HG03025 (cell line): ENCODE data around the gene ANXA9.
A peak's percentile ranks its signal among the peaks of the same experiment; 100 is the strongest.

ENCODE experiments used
- ATAC-seq: cut with Tn5 transposase; IDR thresholded peaks from one replicate; pipeline ENCODE4 v1.9.1; 2021; ENCODE audit warnings: mild to moderate bottlenecking, moderate library complexity; ENCODE audit not compliant: unreplicated experiment, low FRiP score

Gene ANXA9

GRCh38 chr1:151002051-151002450 is 20.0 kb downstream of the ANXA9 start:
- ATAC-seq: no peak

DNA sequence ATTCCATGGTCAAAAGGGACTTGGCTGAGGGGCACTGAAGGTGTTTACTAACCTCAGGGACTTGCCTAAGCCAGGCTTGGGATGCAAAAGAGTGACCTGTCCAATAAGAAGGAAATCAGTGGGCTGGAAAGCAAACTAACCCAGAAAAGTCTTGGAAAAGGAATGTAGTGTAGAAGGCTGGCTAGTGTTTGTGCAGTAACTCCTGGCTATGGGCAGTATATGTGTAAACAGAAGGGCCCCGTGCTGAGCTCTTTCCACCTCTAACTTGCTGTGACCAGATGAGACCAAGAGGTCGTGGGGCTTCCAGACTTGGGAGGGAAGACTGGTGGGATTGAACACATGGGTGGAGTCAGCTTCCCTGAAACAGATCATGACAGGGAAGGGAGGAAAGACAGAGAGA is 20.5 kb downstream of the ANXA9 start:
- no peak for ATAC-seq

DNA sequence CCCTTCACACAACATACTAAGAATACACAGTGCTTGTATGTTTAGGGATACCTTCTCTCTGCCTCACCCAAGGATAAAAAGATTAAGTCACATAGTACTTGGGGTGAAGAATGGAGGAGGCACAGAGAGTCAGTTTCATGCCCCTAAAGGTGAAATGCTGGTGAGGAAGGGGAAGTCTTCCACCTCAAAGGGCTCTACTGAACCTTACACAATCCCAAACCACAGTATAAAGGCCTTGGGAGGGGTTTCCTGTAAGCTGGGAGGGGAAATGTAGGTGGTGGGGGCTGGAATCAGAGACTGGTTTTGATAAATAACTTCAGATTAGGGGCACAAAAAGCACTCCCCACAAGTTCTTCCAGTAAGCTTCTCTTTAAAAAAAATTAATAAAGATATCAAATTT is 21.1 kb downstream of the ANXA9 start:
- no peak for ATAC-seq

- no peak for ATAC-seq
Observed at GRCh38 chr1:151005729-151006319, 23.7 kb downstream of the ANXA9 start.

GRCh38 chr1:151006327-151007052 is 24.4 kb downstream of the ANXA9 start, which contains the start of gene MINDY1:
Gene MINDY1, minus strand, starts transcription at chr1:151006902. Its CDS starts 4,285 bp downstream, at chr1:151002617.
- ATAC-seq: no peak

GRCh38 chr1:151007853-151008243 is 25.8 kb downstream of the ANXA9 start:
- no peak for ATAC-seq

- ATAC-seq: peak; percentile 49
Observed at GRCh38 chr1:151008244-151009205, 26.4 kb downstream of the ANXA9 start, which contains the start of gene PRUNE1. Gene PRUNE1, plus strand, starts transcription at chr1:151008449. Its CDS starts 184 bp downstream, at chr1:151008633.

- ATAC-seq: no peak
Observed at GRCh38 chr1:151009206-151009587, 27.1 kb downstream of the ANXA9 start.

GRCh38 chr1:151009674-151010345 is 27.7 kb downstream of the ANXA9 start:
- ATAC-seq: no peak

DNA sequence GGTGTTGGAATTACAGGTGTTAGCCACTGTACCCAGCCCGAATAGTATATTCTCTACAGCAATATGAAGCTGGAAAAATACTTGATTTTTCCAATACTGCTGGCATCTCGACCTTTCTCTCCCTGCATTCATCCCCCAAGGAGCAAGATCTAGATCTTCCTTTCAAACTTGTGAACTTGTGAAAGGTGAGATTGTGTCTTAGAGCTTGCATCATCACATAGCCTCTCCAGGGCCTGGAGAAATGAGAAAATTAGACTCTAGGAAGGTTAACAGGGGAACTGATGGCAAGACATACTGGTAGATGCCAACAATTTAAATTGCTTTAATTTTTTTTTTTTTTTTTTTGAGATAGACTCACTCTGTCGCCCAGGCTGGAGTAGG is 28.2 kb downstream of the ANXA9 start:
- ATAC-seq: no peak

GRCh38 chr1:151011154-151011850 is 29.2 kb downstream of the ANXA9 start:
- ATAC-seq: no peak

- ATAC-seq: no peak
Observed at GRCh38 chr1:151012684-151013471, 30.8 kb downstream of the ANXA9 start.

DNA sequence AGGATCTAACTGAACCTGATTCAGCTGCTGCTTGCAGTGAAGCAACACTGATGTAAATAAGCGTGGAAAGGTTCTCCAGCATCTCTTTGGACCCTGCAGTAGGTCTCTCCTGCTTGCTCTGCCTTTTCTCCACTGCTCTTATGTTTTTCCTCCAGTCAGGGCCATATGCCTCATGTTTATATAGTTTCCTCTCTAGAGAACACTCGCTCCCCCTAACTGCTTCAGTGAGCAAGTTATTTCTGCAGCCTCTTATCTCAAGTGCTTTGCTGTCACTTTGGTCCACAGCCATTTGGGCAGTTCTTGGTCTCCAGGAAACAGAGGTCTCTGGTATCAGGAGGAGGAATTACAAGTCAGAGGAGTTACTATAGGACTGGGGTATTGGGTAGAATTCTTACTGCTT is 31.4 kb downstream of the ANXA9 start:
- ATAC-seq: no peak

- ATAC-seq: no peak
Observed at GRCh38 chr1:151024540-151025146, 42.6 kb downstream of the ANXA9 start.

- no peak for ATAC-seq
Observed at GRCh38 chr1:151026460-151026859, 44.4 kb downstream of the ANXA9 start.

DNA sequence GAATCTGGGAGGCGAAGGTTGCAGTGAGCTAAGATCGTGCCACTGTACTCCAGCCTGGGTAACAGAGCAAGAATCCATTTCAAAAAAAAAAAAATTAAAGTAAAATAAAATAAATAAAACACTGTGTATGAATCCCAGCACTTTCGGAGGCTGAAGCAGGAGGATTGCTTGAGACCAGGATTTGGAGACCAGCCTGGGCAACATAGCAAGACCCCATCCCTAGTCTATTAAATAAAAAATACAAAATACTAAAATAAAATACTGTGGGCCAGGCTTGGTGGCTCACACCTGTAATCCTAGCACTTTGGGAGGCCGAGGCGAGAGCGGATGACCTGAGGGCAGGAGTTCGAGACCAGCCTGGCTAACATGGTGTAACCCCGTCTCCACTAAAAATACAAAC is 50.1 kb downstream of the ANXA9 start:
- no peak for ATAC-seq

DNA sequence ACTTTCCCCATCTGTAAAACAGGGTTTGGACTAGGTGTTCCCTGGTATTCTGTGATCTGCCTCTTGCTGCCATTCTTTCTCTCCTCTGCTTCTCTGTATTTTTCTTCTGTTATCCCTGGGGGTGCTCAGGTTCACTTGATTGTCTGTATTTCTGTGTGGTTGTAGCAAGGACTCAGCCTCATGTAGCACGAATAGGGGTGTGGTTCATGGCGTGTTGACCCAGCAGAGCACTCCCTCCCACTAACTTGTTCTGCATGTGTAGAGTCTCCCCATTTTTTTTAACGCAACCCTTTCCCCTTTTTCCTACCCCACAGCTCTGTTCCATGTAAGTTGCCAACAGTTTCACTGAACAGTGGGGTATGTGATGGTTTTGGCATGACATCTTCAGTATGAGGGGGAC is 53.1 kb downstream of the ANXA9 start:
- ATAC-seq: no peak

DNA sequence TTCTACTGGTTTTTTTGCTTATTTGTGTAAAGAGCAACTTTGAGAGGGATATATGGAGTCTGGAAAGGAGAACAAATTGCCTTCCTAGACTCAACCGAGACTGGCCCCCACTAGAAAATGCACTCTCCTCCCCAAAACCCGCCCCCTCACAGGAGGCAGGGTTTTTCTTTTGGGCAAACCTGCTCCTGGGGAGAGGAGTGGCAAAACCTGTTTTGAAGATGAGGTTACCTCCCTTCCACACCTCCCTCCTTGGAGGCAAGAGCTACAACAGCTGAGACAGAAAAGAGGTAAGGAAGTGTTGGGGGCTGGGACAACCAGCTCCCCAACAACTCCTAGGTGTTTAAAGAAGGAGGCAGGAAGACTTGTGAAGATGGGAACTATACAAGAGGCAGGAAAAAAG is 54.3 kb downstream of the ANXA9 start, which contains the start of gene BNIPL:
TSS of gene BNIPL (plus strand) at position 231 of the 400 bp plus-strand sequence. CDS start at position 371, 140 bp downstream.
- ATAC-seq: no peak

DNA sequence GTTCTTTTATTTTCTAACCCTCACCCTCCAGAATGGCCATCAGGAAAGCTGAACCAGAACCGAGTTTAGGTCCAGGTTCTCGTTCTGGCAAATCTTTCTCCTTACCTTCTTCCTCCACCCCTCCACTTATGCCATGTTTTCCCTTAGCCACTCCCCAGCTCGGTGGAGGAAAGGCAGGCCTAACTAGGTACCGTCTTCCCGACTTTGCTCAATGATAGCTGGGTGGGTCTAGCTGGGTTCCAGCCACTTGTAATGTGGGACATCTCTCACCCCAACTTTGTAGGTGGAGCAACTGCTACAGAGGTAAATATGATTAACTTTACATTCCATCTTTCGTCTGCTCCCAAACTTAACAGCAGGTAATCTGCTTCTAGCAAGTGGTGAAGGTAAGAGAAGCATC is 54.9 kb downstream of the ANXA9 start:
- no peak for ATAC-seq
